Activated T-helper 9 cell treated with anti-CD3 and anti-CD28 coated beads, Interleukin-2, amount 50 U/mL, for 16 hours (primary cell): ENCODE data around the gene DNAJC1.
"Not testable (repeated sequence)": the region's sequence is repeated elsewhere in the genome, so short reads cannot be mapped to it uniquely, and the experiment has no call there.

Experiments
- DNase-seq: peaks from one replicate; pipeline ENCODE4 v3.0.0-alpha.2; 2020; ENCODE audit warnings: low read depth

Gene DNAJC1

DNA sequence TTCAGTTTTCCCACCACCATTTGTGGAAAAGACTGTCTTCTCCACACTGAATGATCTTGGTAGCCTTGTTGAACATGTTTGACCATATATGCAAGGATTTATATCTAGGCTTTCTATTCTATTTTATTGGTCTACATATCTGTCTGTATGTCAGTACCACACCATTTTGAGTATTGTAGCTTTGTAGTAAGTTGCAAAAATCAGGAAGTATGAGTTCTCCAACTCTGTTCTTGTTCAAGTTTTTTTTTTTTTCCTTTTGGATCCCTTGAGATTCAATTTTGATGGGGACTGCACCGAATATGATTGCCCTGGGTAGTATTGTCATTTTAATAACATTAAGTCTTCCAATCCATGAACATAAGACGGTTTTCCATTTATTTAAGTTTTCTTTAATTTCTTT is 176.8 kb downstream of the DNAJC1 start:
- DNase-seq, result no peak

- no peak for DNase-seq
Measured at GRCh38 chr10:21825345-21825744, 178.2 kb downstream of the DNAJC1 start.

DNA sequence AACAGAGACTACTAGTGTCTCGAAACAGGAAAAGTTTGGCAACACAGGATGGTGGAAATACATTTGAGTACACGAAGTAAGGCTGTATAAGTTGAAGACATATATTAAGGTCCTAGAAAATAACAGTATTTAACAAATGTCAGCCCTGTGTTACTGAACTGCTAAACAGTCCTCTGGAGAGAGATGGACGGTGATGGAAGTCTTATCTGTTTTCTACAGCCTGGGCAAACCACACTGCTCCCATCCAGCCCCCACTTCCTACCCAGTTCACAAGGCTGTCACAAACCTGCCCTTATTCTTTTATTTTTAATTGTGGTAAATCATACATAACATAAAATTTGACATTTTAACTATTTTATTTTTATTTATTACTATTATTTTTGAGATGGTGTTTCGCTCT is 179.1 kb downstream of the DNAJC1 start:
- no peak for DNase-seq

GRCh38 chr10:21823617-21824016 is 179.9 kb downstream of the DNAJC1 start:
- no peak for DNase-seq

- not testable (repeated sequence) for DNase-seq
Measured at GRCh38 chr10:21822273-21822672, 181.3 kb downstream of the DNAJC1 start.

GRCh38 chr10:21820952-21821351 is 182.6 kb downstream of the DNAJC1 start:
- no peak for DNase-seq

DNA sequence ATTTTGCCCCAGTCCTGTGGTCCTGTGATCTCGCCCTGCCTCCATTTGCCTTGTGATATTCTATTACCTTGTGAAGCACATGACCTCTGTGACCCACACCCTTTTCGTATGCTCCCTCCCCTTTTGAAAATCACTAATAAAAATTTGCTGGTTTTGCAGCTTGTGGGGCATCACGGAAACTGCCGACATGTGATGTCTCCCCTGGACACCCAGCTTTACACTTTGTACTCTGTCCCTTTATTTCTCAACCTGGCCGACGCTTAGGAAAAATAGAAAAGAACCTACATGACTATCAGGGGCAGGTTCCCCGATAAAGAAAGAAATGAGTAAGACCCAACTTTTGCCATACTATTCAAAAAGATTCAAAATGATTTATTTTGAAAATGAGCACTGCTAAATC is 185.1 kb downstream of the DNAJC1 start:
- DNase-seq, result not testable (repeated sequence)

DNA sequence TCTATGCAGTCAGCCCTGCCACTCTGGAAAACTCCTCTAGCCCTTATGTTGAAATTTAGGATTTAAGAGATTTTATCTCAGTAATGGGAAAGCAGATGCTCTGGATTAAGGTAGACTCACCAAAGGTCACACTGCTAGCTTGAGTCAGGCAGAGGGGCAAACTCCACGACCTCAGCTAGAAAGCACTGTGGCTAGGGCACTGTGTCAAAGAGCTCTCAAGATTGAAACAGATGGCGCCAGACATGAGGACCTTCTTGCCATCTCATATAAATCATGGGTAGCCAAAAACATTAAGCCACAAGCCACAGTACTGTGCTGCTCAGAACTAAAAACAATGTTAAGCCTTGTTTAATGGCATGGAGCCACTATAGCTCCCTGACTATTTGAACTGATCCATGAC is 188.7 kb downstream of the DNAJC1 start:
- DNase-seq, result no peak

DNA sequence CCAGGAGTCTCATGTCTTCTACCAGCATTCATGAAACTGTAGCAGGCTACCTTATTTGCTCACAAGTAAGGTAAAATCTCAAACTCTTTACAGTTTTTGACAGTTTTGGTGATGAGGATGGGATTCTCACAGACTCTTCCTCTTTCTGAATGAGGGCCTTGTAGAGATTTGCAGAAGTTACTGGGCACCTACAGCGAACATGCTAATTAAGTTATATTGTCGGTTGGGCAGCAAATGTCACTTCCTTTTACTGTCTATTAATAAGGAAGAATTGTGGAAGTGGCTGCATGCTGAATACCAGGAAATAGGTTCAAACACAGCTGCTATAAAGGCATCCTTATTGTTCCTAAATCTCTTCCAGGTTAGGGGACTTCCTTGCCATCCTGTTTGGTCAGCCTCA is 189.6 kb downstream of the DNAJC1 start:
- no peak for DNase-seq

DNA sequence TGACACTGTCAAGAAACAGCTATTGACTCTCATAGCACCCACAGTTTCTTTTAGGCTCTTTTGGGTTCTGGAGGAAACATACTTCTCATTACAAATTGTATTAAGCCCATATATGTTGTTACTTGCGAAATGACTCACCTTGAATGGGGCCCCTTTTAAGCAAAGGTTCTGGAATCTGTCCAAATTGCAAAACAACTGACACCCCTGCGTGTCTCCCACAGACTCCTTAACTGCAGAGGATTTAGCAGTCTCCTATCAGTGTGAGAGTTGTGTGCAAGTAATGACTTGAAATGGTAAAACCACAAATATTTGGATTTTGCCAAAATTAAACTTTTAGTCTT is 192.3 kb downstream of the DNAJC1 start:
- no peak for DNase-seq

DNA sequence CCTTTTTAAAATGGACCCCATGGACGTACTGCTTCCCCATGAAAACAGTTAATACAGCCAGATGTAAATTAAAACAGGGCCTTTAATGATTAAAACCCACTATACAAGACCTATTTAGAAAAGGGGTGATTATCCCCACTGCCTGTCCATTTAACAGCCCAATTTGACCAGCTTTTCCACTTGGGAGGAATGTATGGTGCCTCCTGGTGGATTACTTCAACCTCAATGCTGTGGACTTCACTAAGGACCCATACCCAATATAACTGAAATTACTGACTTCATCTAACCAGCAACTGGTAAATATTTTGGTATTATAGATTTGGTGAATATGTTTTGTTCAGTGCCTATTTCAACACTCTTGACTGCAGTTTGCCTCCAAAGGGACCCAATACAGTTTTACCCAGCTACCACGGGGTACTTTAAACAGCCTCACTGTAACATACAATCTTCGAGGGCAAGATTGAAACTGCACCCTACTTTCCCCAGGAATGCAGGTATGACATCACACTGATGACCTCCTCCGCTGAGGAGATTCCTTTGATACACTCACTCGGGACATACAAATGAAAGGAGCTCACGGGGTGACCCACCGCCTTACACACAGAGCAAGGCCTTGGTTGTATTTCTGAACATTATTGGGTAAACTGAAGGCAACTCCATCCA is 192.8 kb downstream of the DNAJC1 start:
- DNase-seq, result no peak

- no peak for DNase-seq
Measured at GRCh38 chr10:21808550-21808949, 195.0 kb downstream of the DNAJC1 start.

DNA sequence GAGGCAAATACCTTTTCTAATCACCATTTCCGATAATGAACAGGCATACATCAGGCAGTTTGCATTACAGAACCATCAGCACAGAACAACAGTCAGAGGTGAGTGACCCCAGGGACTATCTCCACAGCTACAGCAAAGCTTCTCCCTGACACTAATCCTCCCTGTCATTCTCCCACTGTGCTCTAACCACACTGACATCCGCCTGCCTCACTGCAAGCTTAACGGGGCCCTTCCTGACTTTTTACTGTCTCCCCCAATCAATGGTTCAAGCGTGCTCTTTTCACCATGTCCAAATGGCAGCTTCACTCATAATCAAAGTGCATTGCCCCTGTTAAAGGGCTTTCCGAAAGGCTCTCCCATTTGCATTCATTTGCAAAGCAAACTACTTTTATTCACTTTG is 196.3 kb downstream of the DNAJC1 start:
- no peak for DNase-seq

DNA sequence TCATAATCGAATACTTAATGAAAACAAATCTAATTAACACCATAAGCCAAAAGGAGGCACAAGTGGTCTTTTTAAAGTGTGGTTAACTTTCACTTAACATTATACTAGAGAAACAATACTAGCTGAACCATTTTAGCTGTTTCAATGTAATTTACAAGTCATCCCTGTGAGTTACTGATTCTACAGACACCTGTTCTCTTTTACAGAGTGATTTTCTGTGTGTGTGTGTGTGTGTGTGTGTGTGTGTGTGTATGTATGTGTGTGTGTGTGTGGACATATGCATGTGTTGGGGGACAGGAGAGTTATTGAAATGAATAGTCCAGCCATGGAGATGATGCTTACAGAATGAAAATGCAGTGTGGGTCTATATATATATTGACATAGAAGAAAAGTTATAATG is 200.2 kb downstream of the DNAJC1 start:
- no peak for DNase-seq

GRCh38 chr10:21801609-21802008 is 201.9 kb downstream of the DNAJC1 start:
- DNase-seq, result no peak

GRCh38 chr10:21797984-21798765 is 205.4 kb downstream of the DNAJC1 start:
- DNase-seq, result no peak

GRCh38 chr10:21797533-21797932 is 206.0 kb downstream of the DNAJC1 start:
- no peak for DNase-seq

DNA sequence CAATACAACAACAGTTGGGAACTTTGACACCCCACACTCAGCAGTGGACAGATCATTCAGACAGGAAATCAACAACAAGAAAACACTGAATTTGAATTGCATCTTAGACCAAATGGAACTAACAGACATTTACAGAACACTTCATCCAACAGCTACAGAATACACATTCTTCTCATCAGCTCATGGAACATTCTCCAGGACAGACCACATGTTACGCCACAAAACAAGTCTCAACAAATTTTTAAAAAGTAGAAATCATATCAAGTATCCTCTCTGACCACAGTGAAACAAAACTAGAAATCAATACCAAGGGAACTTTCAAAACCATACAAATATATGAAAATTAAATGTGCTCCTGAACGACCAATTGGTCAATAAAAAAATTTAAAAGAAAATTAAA is 212.3 kb downstream of the DNAJC1 start:
- no peak for DNase-seq

DNA sequence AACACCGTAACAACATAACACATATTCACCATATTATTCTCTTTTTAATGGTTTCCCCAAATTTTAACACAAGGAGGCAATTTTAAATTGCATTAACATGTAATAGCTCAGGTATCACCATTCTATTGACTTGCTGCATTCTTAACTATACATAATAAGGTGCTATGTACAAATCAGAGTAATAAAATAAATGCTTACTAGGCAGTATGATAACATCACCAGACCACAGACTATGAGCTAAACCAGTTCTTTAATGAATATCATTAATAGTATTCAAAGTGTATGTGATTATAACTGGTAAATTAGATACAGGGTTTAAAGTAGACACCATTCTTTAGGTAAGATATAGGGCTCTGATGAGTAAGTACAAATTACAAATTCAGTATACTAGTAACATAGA is 226.6 kb downstream of the DNAJC1 start:
- no peak for DNase-seq

- no peak for DNase-seq
Measured at GRCh38 chr10:21771219-21771618, 232.3 kb downstream of the DNAJC1 start.

DNA sequence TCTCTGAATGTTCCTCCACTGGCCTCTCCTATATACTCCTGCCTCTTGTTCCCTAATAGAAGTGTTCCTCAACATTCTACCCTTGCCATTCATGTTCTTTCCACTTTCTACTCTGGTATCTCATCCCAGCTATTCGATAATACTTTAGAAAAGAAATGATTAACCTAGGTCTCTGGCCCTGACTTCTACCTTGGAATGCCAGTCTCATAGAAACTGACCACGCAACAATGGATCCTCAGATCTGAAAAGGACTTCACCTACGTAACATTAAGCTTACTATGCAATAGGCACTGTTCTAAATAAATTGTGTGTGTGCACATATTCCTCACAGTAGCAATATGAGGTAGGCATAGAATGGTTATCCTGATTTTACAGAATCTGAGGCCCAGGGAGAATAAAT is 234.5 kb downstream of the DNAJC1 start:
- DNase-seq, result no peak

DNA sequence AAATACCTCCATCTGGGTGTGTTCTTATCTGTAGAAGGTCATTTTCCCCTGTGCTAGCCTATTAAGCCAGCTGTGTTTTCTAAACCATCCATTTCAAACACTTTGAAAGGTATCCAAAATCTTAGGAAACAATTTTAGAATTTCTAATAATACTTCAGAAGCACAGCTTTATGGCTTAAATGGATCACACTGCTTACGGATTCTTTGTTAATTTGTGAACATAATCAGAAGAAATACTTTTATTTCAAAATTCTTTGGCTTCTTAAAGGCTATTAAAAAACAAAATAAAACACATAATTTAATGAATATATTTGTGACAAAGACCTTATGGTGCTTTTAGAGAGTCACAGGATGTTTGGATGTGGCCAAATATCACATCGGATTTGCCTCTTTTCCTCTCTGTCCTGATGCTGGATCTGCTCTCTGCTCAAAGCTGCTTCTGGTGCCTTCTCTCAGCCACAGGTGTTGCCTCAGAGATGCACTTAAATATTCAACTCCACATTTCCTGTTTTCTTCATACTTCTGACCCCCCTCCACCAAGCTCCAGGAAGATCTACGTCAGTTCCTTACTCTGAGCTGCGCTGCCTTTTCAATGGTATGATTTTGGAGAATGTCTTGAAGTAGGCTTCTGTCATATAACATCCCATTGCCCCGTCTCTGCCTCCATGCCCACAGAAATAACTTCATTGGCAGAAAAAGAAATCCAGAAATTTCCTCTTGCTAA is 238.9 kb downstream of the DNAJC1 start:
- no peak for DNase-seq

DNA sequence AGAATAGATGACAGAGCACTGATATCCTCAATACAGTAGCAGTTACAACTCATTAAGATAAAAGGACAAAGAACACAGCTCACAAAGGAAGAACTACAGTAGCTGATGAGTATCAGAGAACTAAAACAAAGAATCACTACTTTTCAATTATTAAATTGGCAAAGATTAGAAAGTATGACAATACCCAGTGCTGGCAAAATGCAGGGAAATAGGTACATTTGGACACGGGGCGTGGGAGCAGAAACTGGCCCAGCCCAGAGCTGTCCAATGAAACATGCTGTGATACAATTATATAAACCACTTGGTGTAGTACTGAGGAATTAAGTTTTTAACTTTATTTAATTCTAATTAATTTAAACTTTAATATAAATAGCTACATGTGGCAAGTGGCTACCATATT is 243.2 kb downstream of the DNAJC1 start:
- DNase-seq, result no peak
